OCI-M2 (cell line): ENCODE results near the gene GET4.

ENCODE experiments used
- DNase-seq: peaks from one replicate; lab custom pipeline; 2025; ENCODE audit not compliant: unreplicated experiment; lab: John Stamatoyannopoulos, UW

GET4 gene

GRCh38 chr7:876077-876971, at the start of gene GET4:
GET4 (plus strand) TSS chr7:876554; CDS start chr7:876646, 92 bp downstream.
- DNase-seq: peak; percentile 12

- DNase-seq: no peak
These were observed 47.4 kb upstream of the GET4 start for GRCh38 chr7:828793-829561.

DNA sequence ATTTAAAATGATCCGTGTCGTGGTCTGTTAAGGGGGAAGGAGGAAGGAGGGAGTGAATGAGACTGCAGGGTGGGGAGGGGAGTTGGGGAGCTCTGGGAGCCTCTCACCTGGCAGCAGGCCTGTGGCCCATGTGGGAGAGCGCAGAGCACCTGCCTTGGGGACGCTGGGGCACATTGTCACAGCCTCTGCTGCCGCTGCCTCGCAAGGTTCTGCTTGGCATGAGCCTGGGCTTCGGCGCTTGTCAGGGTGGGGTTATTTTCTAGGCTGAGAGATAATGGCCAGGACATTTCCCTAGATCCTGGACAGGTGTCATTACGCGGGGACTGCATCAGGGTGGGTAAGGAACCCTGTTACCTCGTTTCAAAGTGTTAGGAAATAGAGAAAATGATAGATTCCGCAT, 46.3 kb upstream of the GET4 start:
- DNase-seq: no peak

DNA sequence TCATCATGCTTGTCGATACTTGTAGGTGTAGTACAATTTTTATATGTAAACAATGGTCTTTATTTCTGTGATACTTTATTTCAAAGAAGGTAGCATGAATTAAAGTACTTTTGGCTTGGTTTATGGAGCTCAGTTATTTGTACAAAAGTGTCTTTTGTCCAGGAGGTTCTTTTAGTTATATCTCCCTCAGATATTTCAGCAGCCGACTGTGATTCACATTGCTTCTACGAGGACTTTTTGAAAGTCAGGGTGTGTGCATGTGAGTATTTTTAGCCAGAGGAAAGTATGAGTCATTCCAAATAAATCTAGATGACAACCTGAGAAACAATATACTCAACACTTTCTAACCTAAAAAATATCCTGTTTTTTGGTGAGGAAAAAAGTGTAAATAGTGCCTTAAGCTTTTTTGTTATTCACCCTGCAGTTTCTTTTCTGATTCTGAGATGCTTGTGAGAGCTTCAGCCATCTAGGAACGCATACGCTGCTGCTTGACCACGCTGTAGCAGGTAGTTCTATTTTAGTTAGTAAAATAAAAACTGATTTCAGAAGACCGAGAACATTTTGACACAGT, 44.7 kb upstream of the GET4 start:
- DNase-seq: no peak

GRCh38 chr7:832167-832967, 44.0 kb upstream of the GET4 start, which contains the start of gene SUN1:
SUN1 (plus strand) TSS chr7:832476; CDS start chr7:832525, 49 bp downstream.
- no peak for DNase-seq

- no peak for DNase-seq
These were observed 43.4 kb upstream of the GET4 start for GRCh38 chr7:832968-833424.

DNA sequence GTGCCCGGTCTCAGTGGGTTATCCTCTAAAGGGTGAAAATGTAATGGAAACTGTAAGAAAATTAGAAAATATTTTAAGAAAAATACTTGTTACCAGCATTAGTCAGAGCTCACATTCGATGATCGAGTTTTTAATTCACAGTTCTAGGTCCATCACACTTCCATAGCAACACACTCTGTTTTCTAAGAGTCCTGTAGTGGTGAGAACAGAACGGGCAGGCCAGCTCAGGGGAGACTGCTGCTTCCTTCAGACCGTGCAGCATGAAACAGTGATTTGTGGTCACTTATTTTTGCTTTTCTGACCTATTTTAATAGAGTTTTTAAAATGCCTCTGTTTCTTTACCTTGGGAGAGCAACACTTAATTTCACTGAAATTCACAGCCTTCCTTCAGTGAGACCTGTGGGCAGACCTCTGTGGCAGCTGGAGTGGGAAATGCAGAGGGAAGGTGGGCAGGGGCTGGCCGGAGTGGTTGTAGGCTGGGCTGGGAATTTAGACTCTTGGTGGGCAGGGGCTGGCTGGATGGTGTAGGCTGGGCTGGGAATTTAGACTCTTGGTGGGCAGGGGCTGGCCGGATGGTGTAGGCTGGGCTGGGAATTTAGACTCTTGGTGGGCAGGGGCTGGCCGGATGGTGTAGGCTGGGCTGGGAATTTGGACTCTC, 42.6 kb upstream of the GET4 start:
- no peak for DNase-seq

- no peak for DNase-seq
These were observed 42.1 kb upstream of the GET4 start for GRCh38 chr7:834277-834676.

- DNase-seq: no peak
These were observed 41.3 kb upstream of the GET4 start for GRCh38 chr7:835021-835420.

- no peak for DNase-seq
These were observed 40.6 kb upstream of the GET4 start for GRCh38 chr7:835485-836401.

GRCh38 chr7:836429-836828, 39.9 kb upstream of the GET4 start:
- DNase-seq: no peak

DNA sequence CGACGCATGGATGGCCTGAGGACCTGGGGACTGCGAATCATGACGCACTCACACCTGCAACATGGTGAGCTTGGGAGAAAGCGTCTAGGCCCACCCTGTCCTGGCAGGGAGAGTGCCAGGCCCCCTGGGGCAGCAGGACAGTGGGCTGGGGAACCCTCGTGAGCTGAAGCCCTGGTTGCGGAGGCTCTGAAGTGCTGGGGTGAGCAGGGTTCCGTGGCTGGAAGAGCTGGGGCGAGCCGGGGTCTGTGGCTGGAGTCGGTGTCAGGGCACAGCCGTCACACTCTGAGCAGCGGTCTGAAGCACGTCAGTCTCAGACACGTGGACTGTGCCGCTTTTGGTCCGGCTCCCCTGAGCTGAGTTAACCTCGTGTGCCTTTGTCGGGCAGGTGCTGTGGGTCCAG, 39.4 kb upstream of the GET4 start:
- DNase-seq: no peak

DNA sequence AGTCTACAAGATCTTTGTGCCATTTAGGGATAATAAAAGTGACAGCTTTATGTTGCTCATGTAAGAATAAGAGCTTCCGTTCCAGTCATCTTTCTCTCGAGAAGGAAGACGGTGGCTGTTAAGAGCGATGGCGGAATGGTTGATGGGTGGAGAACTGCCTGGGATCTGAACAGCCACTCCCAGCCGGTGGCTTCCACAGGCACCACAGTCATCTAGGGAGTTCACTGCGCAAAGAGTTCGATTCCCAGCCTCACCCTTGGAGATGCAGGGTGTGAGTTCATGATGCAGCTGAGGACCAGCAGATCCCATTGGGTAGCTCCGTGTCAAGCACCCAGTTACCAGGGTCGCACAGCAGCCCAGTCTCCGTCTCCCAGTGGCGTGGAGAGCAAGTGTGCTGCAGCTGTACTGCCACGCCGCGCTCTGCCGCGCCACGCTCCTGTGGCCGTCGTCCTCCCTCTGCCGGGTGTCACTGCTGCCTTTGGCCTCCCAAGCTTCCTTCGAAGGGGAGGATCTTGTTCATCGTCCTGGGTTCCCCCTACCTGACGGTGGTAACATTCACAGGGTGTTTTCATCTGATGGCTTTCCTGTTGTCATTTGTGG, 36.3 kb upstream of the GET4 start:
- no peak for DNase-seq

- DNase-seq: no peak
These were observed 34.4 kb upstream of the GET4 start for GRCh38 chr7:841943-842342.

- no peak for DNase-seq
These were observed 33.8 kb upstream of the GET4 start for GRCh38 chr7:842431-843031.

GRCh38 chr7:843230-843629, 33.1 kb upstream of the GET4 start:
- no peak for DNase-seq

DNA sequence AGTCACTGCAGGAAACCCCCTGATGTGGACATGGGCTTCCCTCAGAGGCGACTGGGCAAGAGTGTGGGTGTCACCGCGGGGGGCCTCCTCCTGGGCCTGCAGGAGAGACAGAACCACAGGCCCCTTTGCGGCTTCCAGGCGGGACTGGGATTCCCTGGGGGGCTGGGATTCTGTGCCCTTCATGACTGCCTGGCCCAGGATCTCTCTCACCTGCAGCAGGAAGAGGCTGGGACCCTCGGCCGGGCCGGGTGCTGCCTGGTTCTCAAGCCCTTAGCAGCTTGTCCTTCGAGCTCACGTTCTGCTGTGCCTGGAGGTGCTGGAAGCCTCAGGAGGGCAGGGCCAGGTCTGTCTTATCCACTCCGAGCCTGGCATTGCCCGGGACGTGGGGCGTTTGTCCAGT, 32.3 kb upstream of the GET4 start:
- no peak for DNase-seq

GRCh38 chr7:844514-844913, 31.8 kb upstream of the GET4 start:
- DNase-seq: no peak
